ENCODE data around the gene SEC24D.

- TF ChIP-seq, protein P1, sequence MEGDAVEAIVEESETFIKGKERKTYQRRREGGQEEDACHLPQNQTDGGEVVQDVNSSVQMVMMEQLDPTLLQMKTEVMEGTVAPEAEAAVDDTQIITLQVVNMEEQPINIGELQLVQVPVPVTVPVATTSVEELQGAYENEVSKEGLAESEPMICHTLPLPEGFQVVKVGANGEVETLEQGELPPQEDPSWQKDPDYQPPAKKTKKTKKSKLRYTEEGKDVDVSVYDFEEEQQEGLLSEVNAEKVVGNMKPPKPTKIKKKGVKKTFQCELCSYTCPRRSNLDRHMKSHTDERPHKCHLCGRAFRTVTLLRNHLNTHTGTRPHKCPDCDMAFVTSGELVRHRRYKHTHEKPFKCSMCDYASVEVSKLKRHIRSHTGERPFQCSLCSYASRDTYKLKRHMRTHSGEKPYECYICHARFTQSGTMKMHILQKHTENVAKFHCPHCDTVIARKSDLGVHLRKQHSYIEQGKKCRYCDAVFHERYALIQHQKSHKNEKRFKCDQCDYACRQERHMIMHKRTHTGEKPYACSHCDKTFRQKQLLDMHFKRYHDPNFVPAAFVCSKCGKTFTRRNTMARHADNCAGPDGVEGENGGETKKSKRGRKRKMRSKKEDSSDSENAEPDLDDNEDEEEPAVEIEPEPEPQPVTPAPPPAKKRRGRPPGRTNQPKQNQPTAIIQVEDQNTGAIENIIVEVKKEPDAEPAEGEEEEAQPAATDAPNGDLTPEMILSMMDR (IDR thresholded peaks at IDR 0.05), result no peak
- TF ChIP-seq POLR2AphosphoS5 (IDR thresholded peaks at IDR 0.05), result no peak
- no peak for TF ChIP-seq POLR2A (IDR thresholded peaks at IDR 0.05)
These were observed 60.9 kb downstream of the SEC24D start for GRCh38 chr4:118774989-118775388.

All from breast epithelium (tissue), 3 donors.